ENCODE data around the gene RBSN. TPM values are rescaled to one million over a fixed set of nuclear protein-coding genes. Genes with fewer than 3 reads are reported as not detected.

The RBSN gene
- total and polyA plus RNA-seq, 8 donors = 24.5 to 37.0 (median 32.7) TPM

DNA sequence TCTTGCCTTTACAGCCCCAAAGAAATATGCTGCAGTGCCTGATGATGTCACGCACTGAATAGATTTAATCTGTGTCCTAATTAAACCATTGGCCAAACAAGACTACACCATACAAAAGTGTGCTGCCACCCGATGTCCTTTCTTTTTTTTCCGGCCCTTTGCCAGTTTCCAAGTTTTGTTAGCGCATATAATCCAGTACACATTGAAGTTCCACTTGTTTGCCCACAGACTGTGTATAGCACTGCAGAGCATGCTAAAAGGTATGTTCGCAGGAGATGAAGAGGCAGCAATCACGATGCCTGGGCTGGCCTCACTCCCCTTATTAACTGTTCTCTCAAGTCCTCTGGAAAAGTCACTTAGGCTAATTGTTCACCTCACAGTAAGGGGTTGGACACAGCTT, 60.6 kb downstream of the RBSN start:
- H3K27me3 ChIP-seq = no peaks in the 10 kb centered on the region
- H3K36me3 ChIP-seq = peaks cover 4 to 100% of the 10 kb centered on the region in 2 donors
- TF ChIP-seq, protein P1, sequence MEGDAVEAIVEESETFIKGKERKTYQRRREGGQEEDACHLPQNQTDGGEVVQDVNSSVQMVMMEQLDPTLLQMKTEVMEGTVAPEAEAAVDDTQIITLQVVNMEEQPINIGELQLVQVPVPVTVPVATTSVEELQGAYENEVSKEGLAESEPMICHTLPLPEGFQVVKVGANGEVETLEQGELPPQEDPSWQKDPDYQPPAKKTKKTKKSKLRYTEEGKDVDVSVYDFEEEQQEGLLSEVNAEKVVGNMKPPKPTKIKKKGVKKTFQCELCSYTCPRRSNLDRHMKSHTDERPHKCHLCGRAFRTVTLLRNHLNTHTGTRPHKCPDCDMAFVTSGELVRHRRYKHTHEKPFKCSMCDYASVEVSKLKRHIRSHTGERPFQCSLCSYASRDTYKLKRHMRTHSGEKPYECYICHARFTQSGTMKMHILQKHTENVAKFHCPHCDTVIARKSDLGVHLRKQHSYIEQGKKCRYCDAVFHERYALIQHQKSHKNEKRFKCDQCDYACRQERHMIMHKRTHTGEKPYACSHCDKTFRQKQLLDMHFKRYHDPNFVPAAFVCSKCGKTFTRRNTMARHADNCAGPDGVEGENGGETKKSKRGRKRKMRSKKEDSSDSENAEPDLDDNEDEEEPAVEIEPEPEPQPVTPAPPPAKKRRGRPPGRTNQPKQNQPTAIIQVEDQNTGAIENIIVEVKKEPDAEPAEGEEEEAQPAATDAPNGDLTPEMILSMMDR (IDR thresholded peaks at IDR 0.05) = no peak
- no peaks in the 10 kb centered on the region for H3K9me3 ChIP-seq
- no peak overlapping the region for H3K27ac ChIP-seq
- no peak overlapping the region for H3K4me3 ChIP-seq
- H3K4me1 ChIP-seq = peaks cover 0 to 5% of the 10 kb centered on the region in 2 donors
- intact Hi-C loops (cut with DNase I) = no loop called here
- ATAC-seq = no peak
- no peak for DNase-seq

DNA sequence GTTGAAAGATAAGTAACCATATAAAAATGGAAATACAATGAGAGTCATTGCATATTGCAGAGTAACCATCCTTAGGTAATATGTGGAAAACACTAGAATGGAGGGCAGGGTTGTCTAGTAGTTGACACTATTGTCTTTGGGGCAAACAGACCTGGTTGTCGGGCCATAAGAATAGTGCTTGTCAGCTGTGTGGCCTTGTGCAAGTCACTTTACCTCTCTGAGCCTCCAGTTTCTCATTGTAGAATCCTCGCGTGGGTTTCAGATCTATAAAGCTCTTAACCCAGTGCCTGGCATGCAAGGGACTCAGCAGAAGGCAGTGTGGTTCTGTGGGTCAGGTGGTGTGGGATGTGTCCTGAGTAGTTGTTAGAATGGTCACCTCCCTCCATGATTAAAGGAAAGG, 65.8 kb downstream of the RBSN start:
- no peak overlapping the region for H3K27ac ChIP-seq
- no peak overlapping the region for H3K4me3 ChIP-seq
- H3K9me3 ChIP-seq = no peaks in the 10 kb centered on the region
- intact Hi-C loops (cut with DNase I) = no loop called here
- H3K36me3 ChIP-seq = peaks cover 3 to 100% of the 10 kb centered on the region in 2 donors
- no peaks in the 10 kb centered on the region for H3K4me1 ChIP-seq
- TF ChIP-seq, protein P1 (IDR thresholded peaks at IDR 0.05) = no peak
- ATAC-seq (no peak), DNase-seq (no peak)
- H3K27me3 ChIP-seq = no peaks in the 10 kb centered on the region

DNA sequence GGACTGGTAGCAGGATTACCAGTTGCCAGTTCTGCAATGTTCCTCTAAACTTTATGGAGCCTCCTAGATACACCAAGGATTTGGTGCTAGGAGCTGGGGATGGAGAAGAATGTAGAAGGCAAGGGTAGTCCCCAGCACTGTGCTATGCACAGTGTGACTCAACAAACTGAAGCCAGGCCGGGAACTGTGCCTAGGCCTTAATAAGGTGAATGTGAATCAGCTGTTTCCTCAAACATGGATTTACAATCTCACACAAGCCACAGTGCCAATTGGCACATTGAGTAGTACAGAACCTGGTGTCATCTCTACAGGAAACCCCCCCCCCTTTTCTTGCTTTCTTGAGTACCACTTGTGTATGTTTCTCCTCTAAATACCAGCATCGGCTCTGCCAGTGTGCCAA, 66.3 kb downstream of the RBSN start:
- H3K4me1 ChIP-seq = no peaks in the 10 kb centered on the region
- DNase-seq (no peak), ATAC-seq (no peak)
- H3K36me3 ChIP-seq = peaks cover 3 to 100% of the 10 kb centered on the region in 2 donors
- no peaks in the 10 kb centered on the region for H3K27me3 ChIP-seq
- intact Hi-C loops (cut with DNase I) = no loop called here
- TF ChIP-seq, protein P1 (IDR thresholded peaks at IDR 0.05) = no peak
- no peak overlapping the region for H3K27ac ChIP-seq
- H3K9me3 ChIP-seq = no peaks in the 10 kb centered on the region
- no peak overlapping the region for H3K4me3 ChIP-seq

DNA sequence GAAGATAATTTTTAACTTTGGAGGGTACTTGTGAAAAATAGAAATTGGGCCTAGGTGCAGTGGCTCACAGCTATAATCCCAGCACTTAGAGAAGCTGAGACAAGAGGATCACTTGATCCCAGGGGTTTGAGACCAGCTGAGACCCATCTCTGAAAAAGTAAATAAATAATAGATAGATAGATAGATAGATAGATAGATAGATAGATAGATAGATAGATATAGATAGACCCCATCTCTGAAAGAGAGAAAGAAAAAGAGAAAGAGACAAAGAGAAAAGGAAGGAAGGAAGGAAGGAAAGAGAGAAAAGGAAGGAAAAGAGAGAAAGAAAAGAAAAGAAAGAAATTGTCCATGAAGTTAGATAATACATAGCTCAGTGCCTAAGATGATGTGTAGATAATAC, 69.3 kb downstream of the RBSN start:
- no peak for ATAC-seq
- DNase-seq = no peak
- H3K36me3 ChIP-seq = peaks cover 3 to 100% of the 10 kb centered on the region in 2 donors

DNA sequence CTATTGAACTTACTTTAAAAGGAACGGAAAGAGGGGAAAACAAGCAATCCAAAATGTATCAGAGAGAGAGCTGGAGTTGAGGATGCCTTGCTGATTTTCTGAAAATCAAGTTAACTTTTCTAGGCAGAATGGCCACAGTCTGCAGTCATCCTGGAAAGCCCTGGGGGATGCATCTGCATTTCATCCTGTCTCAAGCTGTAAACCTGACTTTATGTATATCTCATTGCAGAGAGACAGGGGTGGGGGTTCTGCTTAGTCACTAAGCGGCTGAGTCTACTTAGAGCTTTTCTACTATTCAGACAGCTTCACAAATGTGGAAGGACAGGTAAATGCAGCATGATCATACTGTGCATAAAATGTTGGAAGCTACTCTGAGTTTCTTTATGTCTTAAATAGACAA, 75.2 kb downstream of the RBSN start:
- DNase-seq = no peak
- intact Hi-C loops (cut with DNase I) = no loop called here
- Histone ChIP-seq H3K27me3 (no peaks in the 10 kb centered on the region), H3K36me3 (peaks cover 0 to 100% of the 10 kb centered on the region in 2 donors), H3K4me3 (no peak overlapping the region), H3K27ac (no peak overlapping the region), H3K9me3 (no peaks in the 10 kb centered on the region), H3K4me1 (no peaks in the 10 kb centered on the region)
- TF ChIP-seq, protein P1 (IDR thresholded peaks at IDR 0.05) = no peak
- ATAC-seq = no peak

More for the DNA sequence above, 69.3 kb downstream of the RBSN start:
- Histone ChIP-seq H3K4me1 (no peaks in the 10 kb centered on the region), H3K27me3 (no peaks in the 10 kb centered on the region), H3K9me3 (no peaks in the 10 kb centered on the region), H3K4me3 (no peak overlapping the region), H3K27ac (no peak overlapping the region)
- TF ChIP-seq, protein P1 (IDR thresholded peaks at IDR 0.05) = no peak
- intact Hi-C loops (cut with DNase I) = no loop called here
